ENCODE data around the gene FCRL4. TPM values are rescaled to one million over a fixed set of nuclear protein-coding genes. Genes with fewer than 3 reads are reported as not detected.

FCRL4 gene
- total RNA-seq, 1 donor from 2014 or later = not detected

DNA sequence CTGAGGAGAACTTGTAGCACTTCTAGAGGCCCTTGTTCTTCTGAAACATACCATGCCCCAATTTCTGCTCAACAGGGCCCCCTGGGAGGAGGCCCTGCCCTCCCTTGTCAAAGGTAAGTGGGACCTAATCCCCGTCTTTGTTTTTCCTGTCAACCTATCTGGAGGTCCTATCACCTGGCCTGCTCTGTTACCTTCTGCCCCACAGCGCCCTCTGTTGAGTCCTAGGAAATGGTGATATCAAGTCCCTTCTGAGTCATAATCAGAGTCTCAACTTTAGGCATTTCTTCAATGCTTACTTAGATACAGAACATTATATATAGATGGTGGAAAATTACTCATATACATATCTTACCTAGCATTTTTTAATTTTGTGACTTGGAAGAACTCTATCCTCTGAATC, 28.2 kb upstream of the FCRL4 start:
- intact Hi-C loops (cut with DNase I) = no loop called here
- no peaks in the 10 kb centered on the region for H3K4me1 ChIP-seq
- H3K4me3 ChIP-seq = no peak overlapping the region

DNA sequence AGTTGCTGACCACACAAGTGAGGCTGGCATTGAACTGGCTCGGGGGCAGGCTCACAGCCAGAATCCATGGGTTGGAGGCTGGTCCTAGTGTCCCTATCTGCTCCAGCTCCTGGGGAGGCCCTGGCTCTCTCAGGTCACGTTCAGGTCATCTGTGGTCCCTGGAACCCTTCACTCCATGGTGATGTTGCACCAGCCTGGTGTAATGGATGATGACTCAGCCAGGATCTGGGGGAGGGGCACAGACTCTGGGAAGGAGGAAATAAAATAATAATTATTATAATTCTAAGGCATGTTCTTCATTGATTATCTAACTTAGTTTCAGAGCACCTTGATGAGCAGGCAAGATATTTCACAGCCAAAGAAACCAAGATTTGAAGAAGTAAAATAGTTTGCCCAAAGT, 26.6 kb upstream of the FCRL4 start:
- Histone ChIP-seq H3K27ac (no peak overlapping the region), H3K9me3 (no peaks in the 10 kb centered on the region), H3K36me3 (no peaks in the 10 kb centered on the region), H3K27me3 (no peaks in the 10 kb centered on the region), H3K4me1 (no peaks in the 10 kb centered on the region), H3K4me3 (no peak overlapping the region)
- no peak for DNase-seq (ENCODE audit: extremely low spot score in 2 of 2)
- intact Hi-C loops (cut with DNase I) = no loop called here
- TF ChIP-seq POLR2AphosphoS5 (IDR thresholded peaks at IDR 0.05; ENCODE audit: insufficient read depth in 1 of 2, low read depth in 1 of 2) = no peak
- TF ChIP-seq POLR2A (IDR thresholded peaks at IDR 0.05) = no peak
- TF ChIP-seq, protein P1, sequence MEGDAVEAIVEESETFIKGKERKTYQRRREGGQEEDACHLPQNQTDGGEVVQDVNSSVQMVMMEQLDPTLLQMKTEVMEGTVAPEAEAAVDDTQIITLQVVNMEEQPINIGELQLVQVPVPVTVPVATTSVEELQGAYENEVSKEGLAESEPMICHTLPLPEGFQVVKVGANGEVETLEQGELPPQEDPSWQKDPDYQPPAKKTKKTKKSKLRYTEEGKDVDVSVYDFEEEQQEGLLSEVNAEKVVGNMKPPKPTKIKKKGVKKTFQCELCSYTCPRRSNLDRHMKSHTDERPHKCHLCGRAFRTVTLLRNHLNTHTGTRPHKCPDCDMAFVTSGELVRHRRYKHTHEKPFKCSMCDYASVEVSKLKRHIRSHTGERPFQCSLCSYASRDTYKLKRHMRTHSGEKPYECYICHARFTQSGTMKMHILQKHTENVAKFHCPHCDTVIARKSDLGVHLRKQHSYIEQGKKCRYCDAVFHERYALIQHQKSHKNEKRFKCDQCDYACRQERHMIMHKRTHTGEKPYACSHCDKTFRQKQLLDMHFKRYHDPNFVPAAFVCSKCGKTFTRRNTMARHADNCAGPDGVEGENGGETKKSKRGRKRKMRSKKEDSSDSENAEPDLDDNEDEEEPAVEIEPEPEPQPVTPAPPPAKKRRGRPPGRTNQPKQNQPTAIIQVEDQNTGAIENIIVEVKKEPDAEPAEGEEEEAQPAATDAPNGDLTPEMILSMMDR (IDR thresholded peaks at IDR 0.05) = no peak

More for the DNA sequence above, 28.2 kb upstream of the FCRL4 start:
- no peak for DNase-seq (ENCODE audit: extremely low spot score in 2 of 2)
- no peaks in the 10 kb centered on the region for H3K27me3 ChIP-seq
- H3K36me3 ChIP-seq = no peaks in the 10 kb centered on the region
- no peak overlapping the region for H3K27ac ChIP-seq
- no peak for TF ChIP-seq POLR2A (IDR thresholded peaks at IDR 0.05)
- TF ChIP-seq, protein P1 (IDR thresholded peaks at IDR 0.05) = no peak
- TF ChIP-seq POLR2AphosphoS5 (IDR thresholded peaks at IDR 0.05; ENCODE audit: insufficient read depth in 1 of 2, low read depth in 1 of 2) = no peak
- no peaks in the 10 kb centered on the region for H3K9me3 ChIP-seq

DNA sequence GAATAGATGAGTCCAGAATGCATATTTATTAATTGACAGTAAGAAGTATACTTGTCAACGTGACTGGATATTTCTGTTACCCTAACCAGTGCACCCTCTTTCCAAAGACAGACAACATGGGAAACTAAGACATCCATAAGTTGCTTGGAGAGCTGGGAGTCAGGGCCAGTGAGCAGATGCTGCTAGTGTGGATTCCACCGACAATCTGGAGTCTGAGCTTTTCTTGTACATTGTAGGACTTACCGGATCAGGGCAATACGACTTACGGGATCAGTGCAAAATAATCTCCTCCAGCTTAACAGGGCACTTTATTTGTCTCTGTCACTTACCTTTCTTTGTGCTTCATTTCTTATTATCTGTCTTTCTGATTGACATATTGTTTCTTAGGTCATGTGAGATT, 24.6 kb upstream of the FCRL4 start:
- H3K27me3 ChIP-seq = no peaks in the 10 kb centered on the region
- TF ChIP-seq POLR2AphosphoS5 (IDR thresholded peaks at IDR 0.05; ENCODE audit: insufficient read depth in 1 of 2, low read depth in 1 of 2) (no peak), POLR2A (IDR thresholded peaks at IDR 0.05) (no peak)
- TF ChIP-seq, protein P1 (IDR thresholded peaks at IDR 0.05) = no peak
- H3K4me3 ChIP-seq = no peak overlapping the region
- no peaks in the 10 kb centered on the region for H3K4me1 ChIP-seq
- intact Hi-C loops (cut with DNase I) = no loop called here
- no peak overlapping the region for H3K27ac ChIP-seq
- no peak for DNase-seq (ENCODE audit: extremely low spot score in 2 of 2)
- H3K36me3 ChIP-seq = no peaks in the 10 kb centered on the region
- no peaks in the 10 kb centered on the region for H3K9me3 ChIP-seq

DNA sequence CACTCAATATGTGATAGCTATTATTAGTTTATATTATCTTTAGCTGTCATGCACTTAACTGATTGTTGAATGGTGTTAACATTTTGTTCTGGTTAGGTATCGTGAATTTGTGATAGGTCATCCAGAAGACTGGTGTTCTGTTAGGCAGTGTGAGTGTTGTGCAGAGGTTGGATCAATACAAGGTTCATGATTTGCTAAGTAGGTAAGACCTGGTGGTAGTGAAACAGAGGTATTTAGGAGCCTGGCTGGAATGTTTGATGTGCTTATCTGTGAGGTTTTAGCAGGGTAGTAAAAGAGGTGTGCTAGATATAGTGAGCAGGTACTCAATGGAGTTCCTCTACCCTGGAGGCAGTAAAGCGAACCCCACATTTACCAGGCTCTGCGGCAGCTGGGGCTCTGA, 20.3 kb upstream of the FCRL4 start:
- Histone ChIP-seq H3K27me3 (no peaks in the 10 kb centered on the region), H3K27ac (no peak overlapping the region), H3K9me3 (no peaks in the 10 kb centered on the region), H3K36me3 (no peaks in the 10 kb centered on the region), H3K4me1 (no peaks in the 10 kb centered on the region), H3K4me3 (no peak overlapping the region)
- intact Hi-C loops (cut with DNase I) = no loop called here
- no peak for TF ChIP-seq POLR2A (IDR thresholded peaks at IDR 0.05)
- TF ChIP-seq, protein P1 (IDR thresholded peaks at IDR 0.05) = no peak
- no peak for TF ChIP-seq POLR2AphosphoS5 (IDR thresholded peaks at IDR 0.05; ENCODE audit: insufficient read depth in 1 of 2, low read depth in 1 of 2)
- no peak for DNase-seq (ENCODE audit: extremely low spot score in 2 of 2)

DNA sequence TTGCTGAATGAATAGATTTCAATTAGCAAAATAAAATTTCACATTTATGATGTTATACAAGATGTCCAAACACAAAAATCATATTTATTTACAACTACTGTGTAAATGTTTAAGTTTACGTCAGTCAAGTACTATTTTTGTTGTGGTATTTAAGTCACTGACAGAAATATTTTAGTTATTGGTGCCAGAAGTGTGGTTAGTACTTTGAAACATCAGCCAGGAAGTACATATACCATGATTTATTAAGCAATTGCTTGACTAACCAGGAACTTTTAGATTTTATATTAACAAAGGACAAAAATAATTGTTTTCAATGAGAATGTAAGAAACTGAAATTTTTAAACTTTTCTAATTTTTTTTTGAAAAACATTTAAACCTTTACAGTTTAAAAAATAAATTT, 2.4 kb upstream of the FCRL4 start:
- no peak overlapping the region for H3K4me3 ChIP-seq

More for the DNA sequence above, 2.4 kb upstream of the FCRL4 start:
- Histone ChIP-seq H3K9me3 (no peaks in the 10 kb centered on the region), H3K36me3 (no peaks in the 10 kb centered on the region), H3K4me1 (no peaks in the 10 kb centered on the region), H3K27me3 (no peaks in the 10 kb centered on the region), H3K27ac (no peak overlapping the region)
- intact Hi-C loops (cut with DNase I) = no loop called here
- TF ChIP-seq, protein P1 (IDR thresholded peaks at IDR 0.05) = no peak
- TF ChIP-seq POLR2A (IDR thresholded peaks at IDR 0.05) (no peak), POLR2AphosphoS5 (IDR thresholded peaks at IDR 0.05; ENCODE audit: insufficient read depth in 1 of 2, low read depth in 1 of 2) (no peak)
- no peak for DNase-seq (ENCODE audit: extremely low spot score in 2 of 2)
